HAP-1 (cell line): ENCODE results near the gene NPVF.
A peak's percentile ranks its signal among the peaks of the same experiment; 100 is the strongest.

Experiments
- DNase-seq, 2 experiments: peaks; one replicate each; pipeline ENCODE4 v3.0.0-alpha.2; 2016 to 2020; ENCODE audit warnings: low spot score in 2 of 2
- H3K27me3 ChIP-seq: fragments of 250-450 bp; sonication (Bioruptor Pico); 2 replicates; pipeline ENCODE4 v1.5.1; 2020; ENCODE audit warnings: low read depth, mild to moderate bottlenecking, moderate library complexity
- H3K36me3 ChIP-seq: fragments of 250-450 bp; sonication (Bioruptor Pico); replicated peaks from 2 replicates; pipeline ENCODE4 v1.5.1; 2020; ENCODE audit warnings: mild to moderate bottlenecking
- H3K4me1 ChIP-seq: fragments of 250-450 bp; sonication (Bioruptor Pico); 2 replicates; pipeline ENCODE4 v1.5.1; 2020; ENCODE audit warnings: mild to moderate bottlenecking
- H3K4me3 ChIP-seq: fragments of 250-450 bp; sonication (Bioruptor Pico); 2 replicates; pipeline ENCODE4 v1.5.1; 2020; ENCODE audit warnings: mild to moderate bottlenecking, moderate library complexity
- H3K9me3 ChIP-seq: fragments of 250-450 bp; sonication (Bioruptor Pico); 2 replicates; pipeline ENCODE4 v1.5.1; 2020; ENCODE audit warnings: mild to moderate bottlenecking, moderate library complexity
- in situ Hi-C: fragments of 300-500 bp; cut with MboI; formaldehyde crosslinking; loops from 3 replicates; pipeline ENCODE4 v1.14.3; 2020; ENCODE audit warnings: low sequenced_read_pairs, inconsistent platforms, mixed read lengths

Gene NPVF, protein sequence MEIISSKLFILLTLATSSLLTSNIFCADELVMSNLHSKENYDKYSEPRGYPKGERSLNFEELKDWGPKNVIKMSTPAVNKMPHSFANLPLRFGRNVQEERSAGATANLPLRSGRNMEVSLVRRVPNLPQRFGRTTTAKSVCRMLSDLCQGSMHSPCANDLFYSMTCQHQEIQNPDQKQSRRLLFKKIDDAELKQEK

GRCh38 chr7:25228386-25228785, at the start of gene NPVF:
Gene NPVF, minus strand, starts transcription at chr7:25228486. Its CDS starts 47 bp downstream, at chr7:25228439.
- Histone ChIP-seq H3K9me3 (no peaks in the 10 kb centered on the region), H3K36me3 (no peaks in the 10 kb centered on the region), H3K4me3 (no peak within 1 kb of the TSS), H3K27me3 (no peaks in the 10 kb centered on the region), H3K4me1 (peaks cover 13% of the 10 kb centered on the region)
- in situ Hi-C loops: no loop called here
- no peak for DNase-seq

DNA sequence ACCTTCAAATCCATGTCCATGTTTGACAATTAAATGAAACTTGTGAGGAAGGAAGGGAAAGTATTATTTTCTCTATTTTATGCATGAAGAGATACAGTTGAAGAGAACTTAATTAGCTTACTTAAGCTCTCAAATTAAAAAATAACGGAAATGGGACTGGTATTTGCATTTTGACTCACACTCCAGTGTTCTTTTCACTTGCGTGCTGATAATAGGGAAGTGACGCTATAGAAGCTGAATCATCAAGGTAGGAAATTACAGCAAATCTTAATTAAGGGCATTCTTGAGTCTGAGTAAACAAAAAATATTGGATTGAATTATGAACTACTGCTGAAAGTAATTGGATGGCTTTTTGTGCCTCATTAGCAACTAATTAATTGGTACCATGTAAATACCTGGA, 44.0 kb upstream of the NPVF start:
- DNase-seq: no peak
- in situ Hi-C loops: no loop called here
- no peaks in the 10 kb centered on the region for H3K4me1 ChIP-seq
- H3K4me3 ChIP-seq: no peak overlapping the region
- H3K27me3 ChIP-seq: peaks cover 14% of the 10 kb centered on the region; the same call in 1 of the 2 replicates
- H3K9me3 ChIP-seq: no peaks in the 10 kb centered on the region
- H3K36me3 ChIP-seq: no peaks in the 10 kb centered on the region

- peaks cover 4% of the 10 kb centered on the region for H3K4me1 ChIP-seq
- H3K36me3 ChIP-seq: no peaks in the 10 kb centered on the region
- DNase-seq: no peak
- in situ Hi-C loops: loop anchor here (5.0 kb wide), 1 partner anchor 124 kb away; no protein-coding TSS in a partner anchor
- H3K27me3 ChIP-seq: peaks cover 12% of the 10 kb centered on the region
- no peaks in the 10 kb centered on the region for H3K9me3 ChIP-seq
- H3K4me3 ChIP-seq: no peak overlapping the region
These were observed 35.1 kb upstream of the NPVF start for GRCh38 chr7:25263337-25263736.

- in situ Hi-C loops: loop anchor here (5.0 kb wide), 1 partner anchor 125 kb away; no protein-coding TSS in a partner anchor
- H3K4me1 ChIP-seq: peaks cover 4% of the 10 kb centered on the region
- DNase-seq: no peak
- no peaks in the 10 kb centered on the region for H3K36me3 ChIP-seq
- H3K4me3 ChIP-seq: no peak overlapping the region
- no peaks in the 10 kb centered on the region for H3K9me3 ChIP-seq
- peaks cover 7% of the 10 kb centered on the region for H3K27me3 ChIP-seq
These were observed 34.3 kb upstream of the NPVF start for GRCh38 chr7:25262586-25262985.

DNA sequence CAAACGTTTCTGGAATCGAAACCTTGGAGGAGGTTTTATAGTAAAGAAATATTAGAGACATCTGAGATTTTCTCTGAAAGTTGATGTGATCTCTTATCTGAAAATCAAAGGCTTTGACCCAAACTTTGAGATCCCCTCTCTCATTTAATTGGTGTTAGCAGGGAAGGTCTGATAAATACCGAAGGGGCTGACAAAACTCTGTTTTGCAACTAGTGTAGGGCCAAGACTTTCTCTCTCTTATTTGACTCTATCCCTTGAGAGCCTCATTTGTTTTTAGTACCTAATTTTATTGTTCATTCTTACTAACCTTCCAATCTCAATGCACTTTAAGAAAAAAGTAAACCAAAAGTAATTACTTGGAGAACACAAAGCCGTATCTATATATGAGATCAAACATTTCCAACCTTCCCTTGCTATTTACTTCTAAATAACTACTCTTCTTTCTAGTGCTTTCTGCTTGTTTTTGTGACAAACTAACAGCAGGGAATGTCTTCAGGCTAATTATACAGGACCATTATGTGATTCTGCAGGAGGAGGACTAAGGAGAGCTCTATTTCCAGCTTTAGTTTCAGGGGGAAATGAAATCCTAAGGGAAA, 33.4 kb upstream of the NPVF start:
- in situ Hi-C loops: loop anchor here (5.0 kb wide), 1 partner anchor 126 kb away; no protein-coding TSS in a partner anchor
- Histone ChIP-seq H3K9me3 (no peaks in the 10 kb centered on the region), H3K27me3 (peaks cover 7% of the 10 kb centered on the region; the same call in 1 of the 2 replicates), H3K4me1 (peaks cover 4% of the 10 kb centered on the region), H3K36me3 (no peaks in the 10 kb centered on the region), H3K4me3 (no peak overlapping the region)
- no peak for DNase-seq

- peaks cover 4% of the 10 kb centered on the region for H3K4me1 ChIP-seq
- no peaks in the 10 kb centered on the region for H3K36me3 ChIP-seq
- no peak overlapping the region for H3K4me3 ChIP-seq
- no peak for DNase-seq
- peaks cover 7% of the 10 kb centered on the region; the same call in 1 of the 2 replicates for H3K27me3 ChIP-seq
- no peaks in the 10 kb centered on the region for H3K9me3 ChIP-seq
- in situ Hi-C loops: loop anchor here (5.0 kb wide), 1 partner anchor 126 kb away; no protein-coding TSS in a partner anchor
These were observed 32.7 kb upstream of the NPVF start for GRCh38 chr7:25260862-25261494.

DNA sequence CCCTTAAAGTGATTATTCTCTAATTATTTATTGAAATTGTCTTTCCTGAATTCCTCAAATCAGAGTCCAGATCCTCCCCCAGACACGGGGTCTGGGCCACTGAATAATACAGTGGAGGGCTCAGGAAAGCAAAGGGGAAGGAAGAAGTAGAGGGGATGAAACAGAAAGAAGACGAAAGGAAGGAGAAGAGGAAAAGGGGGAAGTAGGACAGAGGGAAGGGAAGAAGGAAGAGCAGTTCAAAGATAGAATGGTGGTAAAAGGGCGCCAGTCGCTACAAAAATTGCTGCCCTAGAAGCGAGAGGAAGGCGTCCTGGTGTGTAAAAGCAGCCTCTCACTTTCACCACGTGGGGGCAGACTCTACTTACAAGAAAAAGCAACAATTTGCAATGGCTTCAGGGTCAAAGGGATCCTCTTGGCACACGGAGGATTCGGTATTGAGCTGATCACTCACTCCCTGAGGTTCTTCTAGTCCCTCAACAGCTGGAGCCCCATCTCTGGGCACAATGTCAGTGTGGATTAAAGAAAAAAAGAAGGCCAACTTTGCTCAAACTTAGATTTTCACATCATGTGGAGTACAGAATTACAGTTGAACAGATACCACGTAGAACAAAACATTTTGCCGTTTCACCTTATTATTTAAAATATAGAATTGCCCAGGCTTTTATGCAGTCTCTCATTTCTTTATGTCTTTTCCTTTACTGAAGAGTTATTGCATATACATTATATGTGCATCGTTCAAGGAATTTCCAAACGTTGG, 31.4 kb upstream of the NPVF start:
- peaks cover 4% of the 10 kb centered on the region for H3K4me1 ChIP-seq
- peak; percentile 82 for DNase-seq
- no peak overlapping the region for H3K4me3 ChIP-seq
- in situ Hi-C loops: loop anchor here (5.0 kb wide), 3 partner anchors 128 to 593 kb away; no protein-coding TSS in a partner anchor
- no peaks in the 10 kb centered on the region for H3K9me3 ChIP-seq
- H3K27me3 ChIP-seq: no peaks in the 10 kb centered on the region; the same call in 1 of the 2 replicates
- H3K36me3 ChIP-seq: no peaks in the 10 kb centered on the region

DNA sequence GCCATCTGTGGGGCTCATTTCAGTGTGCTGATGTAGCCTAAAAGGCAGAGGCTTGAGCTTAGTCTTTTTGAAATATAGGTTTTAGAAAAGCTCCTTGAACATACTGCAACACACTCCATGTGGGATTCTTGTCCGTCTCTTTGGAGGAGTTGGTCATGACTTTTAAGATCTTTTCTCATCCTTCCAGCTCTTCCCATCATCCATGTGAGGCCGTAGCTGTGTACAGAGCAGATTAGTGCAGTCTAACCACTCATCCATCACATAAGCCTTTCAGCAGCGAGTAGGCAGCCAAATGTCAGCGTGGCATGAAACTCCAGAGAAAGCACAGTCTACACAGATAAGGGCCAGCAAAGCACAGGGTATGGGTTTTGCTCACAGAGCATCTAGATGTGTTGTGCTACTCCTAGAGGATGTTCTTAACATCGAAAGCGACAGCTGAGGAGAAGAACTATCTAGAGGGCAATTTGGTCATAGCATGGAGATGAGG, 28.1 kb upstream of the NPVF start:
- H3K4me1 ChIP-seq: peaks cover 4% of the 10 kb centered on the region
- H3K36me3 ChIP-seq: no peaks in the 10 kb centered on the region
- no peak overlapping the region for H3K4me3 ChIP-seq
- no peaks in the 10 kb centered on the region for H3K9me3 ChIP-seq
- in situ Hi-C loops: loop anchor here (5.0 kb wide), 2 partner anchors 306 to 596 kb away; no protein-coding TSS in a partner anchor
- no peak for DNase-seq
- no peaks in the 10 kb centered on the region; the same call in 1 of the 2 replicates for H3K27me3 ChIP-seq

GRCh38 chr7:25255611-25256332, 27.5 kb upstream of the NPVF start:
- Histone ChIP-seq H3K9me3 (no peaks in the 10 kb centered on the region), H3K4me3 (no peak overlapping the region), H3K4me1 (peaks cover 4% of the 10 kb centered on the region), H3K36me3 (no peaks in the 10 kb centered on the region), H3K27me3 (no peaks in the 10 kb centered on the region; the same call in 1 of the 2 replicates)
- in situ Hi-C loops: loop anchor here (5.0 kb wide), 2 partner anchors 307 to 597 kb away; no protein-coding TSS in a partner anchor
- DNase-seq: no peak

DNA sequence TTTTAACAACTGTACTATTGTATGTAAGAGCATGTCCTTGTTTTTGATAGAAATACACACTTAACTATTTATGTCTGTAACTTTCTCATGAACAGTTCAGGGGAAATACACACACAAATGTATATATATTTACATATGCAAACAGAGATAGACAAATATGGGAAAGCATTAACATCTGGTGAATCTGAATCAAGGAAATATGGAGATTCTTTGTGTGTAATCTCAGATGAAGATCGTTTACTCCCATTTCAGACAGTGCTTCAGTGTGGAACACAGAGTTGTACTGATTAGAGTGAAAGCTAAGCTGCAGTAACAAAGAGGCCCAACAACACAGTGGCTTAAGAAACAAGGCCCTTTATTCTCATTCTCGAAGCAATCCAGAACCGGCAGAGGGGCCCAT, 26.3 kb upstream of the NPVF start:
- no peaks in the 10 kb centered on the region for H3K4me1 ChIP-seq
- no peak for DNase-seq
- in situ Hi-C loops: loop anchor here (5.0 kb wide), 2 partner anchors 308 to 598 kb away; no protein-coding TSS in a partner anchor
- no peak overlapping the region for H3K4me3 ChIP-seq
- no peaks in the 10 kb centered on the region; the same call in 1 of the 2 replicates for H3K27me3 ChIP-seq
- H3K9me3 ChIP-seq: no peaks in the 10 kb centered on the region
- no peaks in the 10 kb centered on the region for H3K36me3 ChIP-seq

- no peaks in the 10 kb centered on the region for H3K36me3 ChIP-seq
- no peaks in the 10 kb centered on the region for H3K9me3 ChIP-seq
- no peaks in the 10 kb centered on the region for H3K4me1 ChIP-seq
- in situ Hi-C loops: no loop called here
- H3K27me3 ChIP-seq: no peaks in the 10 kb centered on the region; the same call in 1 of the 2 replicates
- DNase-seq: no peak
- H3K4me3 ChIP-seq: no peak overlapping the region
These were observed 25.4 kb upstream of the NPVF start for GRCh38 chr7:25253714-25254113.

- H3K27me3 ChIP-seq: 0 out of 2 replicates have a peak, but pooled peaks cover 3% of the 10 kb centered on the region
- no peaks in the 10 kb centered on the region for H3K9me3 ChIP-seq
- in situ Hi-C loops: no loop called here
- no peaks in the 10 kb centered on the region for H3K4me1 ChIP-seq
- no peak for DNase-seq
- no peak overlapping the region for H3K4me3 ChIP-seq
- H3K36me3 ChIP-seq: no peaks in the 10 kb centered on the region
These were observed 22.1 kb upstream of the NPVF start for GRCh38 chr7:25250386-25250785.
